Endothelial cell of umbilical vein (primary cell): Measurements from ENCODE around the gene C1orf210. TPM values are rescaled to one million over a fixed set of nuclear protein-coding genes. Genes with fewer than 3 reads are reported as not detected.

ENCODE experiments used
- BruUV-seq: library from RNA; stranded (reverse); fragments of 400-500 nt; replicated peaks from 2 replicates; lab custom pipeline; 2021; lab: Mats Ljungman, UMichigan
- CTCF ChIA-PET: fragments of 300-600, 350-600 bp; sonication (Branson Sonifier 250); formaldehyde crosslinking; loops from one replicate; lab custom pipeline; 2021; ENCODE audit warnings: antibody characterized with exemption, inconsistent platforms; lab: Charles Lee
- POLR2A ChIA-PET: fragments of 300-600, 350-600 bp; sonication (Branson Sonifier 250); formaldehyde crosslinking; loops from one replicate; lab custom pipeline; 2021; ENCODE audit warnings: antibody characterized with exemption, inconsistent platforms; lab: Charles Lee
- DNase-seq: peaks from one replicate; pipeline ENCODE4 v3.0.0-alpha.2; 2011; ENCODE audit warnings: low read depth, low spot score
- FAIRE-seq: peaks from 2 replicates; lab custom pipeline; 2011; peaks lifted over from hg19 to GRCh38; lab: Jason Lieb, UNC
- H2AFZ ChIP-seq: 2 replicates; pipeline ENCODE4 v1.6.0; 2012; ENCODE audit warnings: low read depth, low read length, control low read depth, inconsistent platforms
- H3K27ac ChIP-seq: 2 replicates; pipeline ENCODE4 v1.5.1; 2011; ENCODE audit warnings: low read depth, mild to moderate bottlenecking, control low read depth, low read length, moderate library complexity; ENCODE audit not compliant: insufficient read depth
- H3K27me3 ChIP-seq, 2 experiments: 2 replicates each; pipeline versions ENCODE4 v1.6.0 to v1.6.1; 2011; ENCODE audit warnings: low read length in 2 of 2, mixed read lengths in 1 of 2; ENCODE audit not compliant: control insufficient read depth in 2 of 2, insufficient read depth in 2 of 2
- H3K36me3 ChIP-seq, 2 experiments: 2 replicates in 1 of 2; 3 replicates in 1 of 2; pipeline ENCODE4 v1.5.1; 2011; ENCODE audit warnings: low read length in 2 of 2, mild to moderate bottlenecking in 1 of 2, moderate library complexity in 1 of 2; ENCODE audit not compliant: control insufficient read depth in 2 of 2, insufficient read depth in 2 of 2; ENCODE audit errors: extremely low read depth in 1 of 2
- H3K4me1 ChIP-seq: 3 replicates; pipeline ENCODE4 v1.5.1; 2011; ENCODE audit warnings: mild to moderate bottlenecking, low read length; ENCODE audit not compliant: control insufficient read depth, insufficient read depth; ENCODE audit errors: extremely low read depth
- H3K4me2 ChIP-seq: 2 replicates; pipeline ENCODE4 v1.6.1; 2011; ENCODE audit warnings: low read length, control low read depth, mixed read lengths; ENCODE audit not compliant: insufficient read depth
- H3K4me3 ChIP-seq, 3 experiments: fragments of 200-600 bp in 1 of 3; sonication (generic), shearing (Covaris generic) in 1 of 3; replicated peaks in 1 of 3; 2 replicates each; pipeline ENCODE4 v1.5.1; 2011 to 2016; ENCODE audit warnings: control low read depth in 3 of 3, low read length in 3 of 3, mild to moderate bottlenecking in 2 of 3, inconsistent platforms in 1 of 3, low read depth in 1 of 3, moderate library complexity in 1 of 3; ENCODE audit not compliant: insufficient read depth in 1 of 3
- H3K79me2 ChIP-seq: 2 replicates; pipeline ENCODE4 v1.6.0; 2012; ENCODE audit warnings: low read length, inconsistent platforms; ENCODE audit not compliant: control insufficient read depth, insufficient read depth
- H3K9ac ChIP-seq: replicated peaks from 2 replicates; pipeline ENCODE3; 2011; ENCODE audit warnings: low read length, control low read depth; ENCODE audit not compliant: insufficient read depth; ENCODE audit errors: extremely low read depth
- H3K9me1 ChIP-seq: replicated peaks from 3 replicates; pipeline ENCODE4 v1.6.0; 2011; ENCODE audit warnings: mild to moderate bottlenecking, low read length; ENCODE audit not compliant: control insufficient read depth, insufficient read depth; ENCODE audit errors: extremely low read depth
- H3K9me3 ChIP-seq: replicated peaks from 2 replicates; pipeline ENCODE4 v1.5.1; 2012; ENCODE audit warnings: low read length, inconsistent platforms; ENCODE audit not compliant: control insufficient read depth, insufficient read depth
- H4K20me1 ChIP-seq: replicated peaks from 2 replicates; pipeline ENCODE3; 2011; ENCODE audit warnings: mild to moderate bottlenecking, low read length; ENCODE audit not compliant: control insufficient read depth, insufficient read depth; ENCODE audit errors: extremely low read depth
- CTCF ChIP-seq, 2 donors: IDR thresholded peaks; 1 replicate in 1 of 2; 2 replicates in 1 of 2; pipeline ENCODE4 v1.5.1; 2011; ENCODE audit warnings: low read length in 2 of 2, mild to moderate bottlenecking in 2 of 2, moderate library complexity in 2 of 2, control low read depth in 1 of 2, inconsistent platforms in 1 of 2, low read depth in 1 of 2; ENCODE audit not compliant: insufficient read depth in 1 of 2; ENCODE audit errors: extremely low read depth in 1 of 2
- EZH2 ChIP-seq: IDR thresholded peaks from 2 replicates; pipeline ENCODE4 v1.6.1; 2012; ENCODE audit warnings: borderline replicate concordance, low read depth, mild to moderate bottlenecking, moderate library complexity, low read length, inconsistent platforms; ENCODE audit not compliant: severe bottlenecking
- FOS ChIP-seq: IDR thresholded peaks from 2 replicates; pipeline ENCODE4 v1.6.1; 2011; ENCODE audit warnings: mild to moderate bottlenecking, low read length, moderate library complexity, borderline replicate concordance; ENCODE audit not compliant: insufficient read depth
- GATA2 ChIP-seq: IDR thresholded peaks from 2 replicates; pipeline ENCODE4 v1.7.0; 2011; ENCODE audit warnings: low read depth, mild to moderate bottlenecking, moderate library complexity, mixed read lengths, low read length; ENCODE audit not compliant: insufficient read length, insufficient read depth
- JUN ChIP-seq: IDR thresholded peaks from 2 replicates; pipeline ENCODE4 v1.6.1; 2011; ENCODE audit warnings: borderline replicate concordance, low read depth; ENCODE audit not compliant: insufficient read length, insufficient read depth
- MAX ChIP-seq: IDR thresholded peaks from 2 replicates; pipeline ENCODE4 v1.6.1; 2011; ENCODE audit not compliant: insufficient read depth, insufficient read length
- MYC ChIP-seq: IDR thresholded peaks from one replicate; pipeline ENCODE4 v1.6.1; 2011; ENCODE audit warnings: mild to moderate bottlenecking, low read depth, low read length
- POLR2A ChIP-seq: IDR thresholded peaks from 2 replicates; pipeline ENCODE4 v1.6.1; 2012; ENCODE audit warnings: low read depth, mild to moderate bottlenecking, control low read depth, low read length
- POLR2AphosphoS5 ChIP-seq: IDR thresholded peaks from 2 replicates; pipeline ENCODE4 v1.6.1; 2012; ENCODE audit warnings: low read depth, mild to moderate bottlenecking, control low read depth, low read length, moderate library complexity; ENCODE audit not compliant: insufficient read depth
- dilution Hi-C: fragments of 300-500 bp; cut with MboI; formaldehyde crosslinking; loops from one replicate; pipeline ENCODE4 v1.15.0; 2019; ENCODE audit warnings: low sequenced_read_pairs; ENCODE audit not compliant: extremely low pct_ligation_motif_present
- intact Hi-C: fragments of 100-400 bp; cut with micrococcal nuclease; formaldehyde crosslinking; loops from one replicate; pipeline ENCODE4 v1.10.0; 2022
- polyA plus RNA-seq, 4 experiments: library from polyadenylated mRNA; depleted of rRNA in 3 of 4; stranded (reverse) in 3 of 4; unstranded in 1 of 4; fragments of >200 nt; gene quantifications; 2 replicates each; pipeline versions ENCODE4 v1.2.1 to v1.2.3, GENCODE V29; 2011 to 2012; ENCODE audit warnings: missing spikeins in 1 of 4
- total RNA-seq: library from RNA; stranded (reverse); gene quantifications from 2 replicates; pipeline ENCODE4 v1.2.3, GENCODE V29; 2021

C1orf210 gene
- total and polyA plus RNA-seq, 2 donors (not counting 3 experiments of a cell fraction or from before 2014, with no cell fraction given) = not detected

- no peak overlapping the region for H3K27ac ChIP-seq
- H3K9ac ChIP-seq = no peak overlapping the region
- BruUV-seq = no TSS peak
- dilution Hi-C loops (no loop called here), intact Hi-C loops (no loop called here)
- H2AFZ ChIP-seq = no peak overlapping the region
- H3K9me3 ChIP-seq = no peaks in the 10 kb centered on the region
- ChIA-PET POLR2A (no interaction called here), CTCF (no interaction called here)
- peaks cover 2 to 5% of the 10 kb centered on the region in 2 experiments for H3K27me3 ChIP-seq
- H3K4me3 ChIP-seq = no peak overlapping the region
- H3K9me1 ChIP-seq = no peaks in the 10 kb centered on the region
- H4K20me1 ChIP-seq = no peaks in the 10 kb centered on the region
- TF ChIP-seq GATA2 (no peak), MYC (no peak), FOS (no peak), JUN (no peak), POLR2AphosphoS5 (no peak), MAX (no peak), POLR2A (no peak), CTCF (IDR thresholded peaks at IDR 0.05; ENCODE audit: extremely low read depth in 1 of 2, insufficient read depth in 1 of 2, low read depth in 1 of 2, low read length in 2 of 2) (no peak), EZH2 (no peak)
- FAIRE-seq = no peak
- no peaks in the 10 kb centered on the region for H3K4me1 ChIP-seq
- H3K4me2 ChIP-seq = no peak overlapping the region
- DNase-seq = no peak
- no peaks in the 10 kb centered on the region for H3K79me2 ChIP-seq
- H3K36me3 ChIP-seq = no peaks in the 10 kb centered on the region
Observed at GRCh38 chr1:43284546-43285110, 753 bp downstream of the C1orf210 start.
